Keratinocyte (primary cell): ENCODE data around the gene C3orf20.

Source experiments
- EZH2 ChIP-seq: IDR thresholded peaks from one replicate; pipeline ENCODE4 v1.6.1; 2012; ENCODE audit warnings: inconsistent platforms, mild to moderate bottlenecking, low read length, moderate library complexity
- TF ChIP-seq, protein P1 (sequence below), 3 experiments: IDR thresholded peaks in 1 of 3; conservative IDR thresholded peaks in 1 of 3; optimal IDR thresholded peaks in 1 of 3; 2 replicates in 2 of 3; 3 replicates in 1 of 3; pipeline versions ENCODE3 to v1.5.1; 2011; ENCODE audit warnings: low read length in 3 of 3, mild to moderate bottlenecking in 3 of 3, moderate library complexity in 2 of 3, control low read depth in 1 of 3, inconsistent platforms in 1 of 3; ENCODE audit not compliant: insufficient read depth in 2 of 3; ENCODE audit errors: extremely low read depth in 1 of 3

DNA sequence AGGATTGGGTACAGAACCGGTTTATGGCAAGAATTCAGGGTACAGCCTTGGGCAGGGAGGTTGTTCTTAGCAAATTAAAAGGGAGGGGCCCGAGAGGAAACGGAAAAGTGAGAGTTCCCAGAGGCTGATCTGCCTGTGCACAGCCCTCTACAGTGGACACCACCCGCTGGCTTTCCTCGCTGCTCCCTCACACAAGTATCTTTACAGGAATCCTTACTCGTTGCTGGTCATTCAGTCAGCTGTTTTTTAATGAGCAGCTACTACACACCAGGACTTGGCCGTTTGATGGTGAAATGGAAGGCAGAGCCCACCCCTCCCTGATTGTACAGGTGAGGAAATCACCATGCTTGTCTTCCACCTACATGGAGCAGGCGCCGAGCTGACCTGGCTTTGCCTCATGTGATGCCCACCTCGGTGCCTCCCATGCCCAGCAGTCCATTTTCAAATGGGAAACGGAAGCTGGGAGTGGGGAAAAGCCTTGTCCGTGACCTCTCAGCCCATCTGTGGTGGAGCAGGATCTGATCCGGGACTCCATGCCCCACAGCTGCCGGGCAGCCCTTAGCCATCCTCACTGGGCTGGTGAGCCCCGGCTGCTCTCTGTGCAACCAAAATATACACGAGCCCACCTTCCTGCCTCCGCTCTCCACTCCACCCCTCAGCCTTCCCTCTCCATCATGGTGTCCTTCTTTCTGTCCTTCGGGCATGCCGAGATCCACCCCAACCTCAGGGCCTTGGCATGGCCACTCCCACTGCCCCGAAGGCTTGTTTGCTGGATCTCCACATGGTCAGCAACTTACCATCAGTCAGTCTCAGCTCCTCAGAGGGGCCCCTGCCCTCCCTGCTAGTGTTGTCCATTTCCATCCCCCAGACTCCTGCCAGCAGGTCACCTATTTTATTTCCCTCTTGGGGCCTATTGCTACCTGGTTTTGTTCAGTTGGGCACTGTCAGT lies 110.5 kb downstream of the C3orf20 start:
- TF ChIP-seq, protein P1, sequence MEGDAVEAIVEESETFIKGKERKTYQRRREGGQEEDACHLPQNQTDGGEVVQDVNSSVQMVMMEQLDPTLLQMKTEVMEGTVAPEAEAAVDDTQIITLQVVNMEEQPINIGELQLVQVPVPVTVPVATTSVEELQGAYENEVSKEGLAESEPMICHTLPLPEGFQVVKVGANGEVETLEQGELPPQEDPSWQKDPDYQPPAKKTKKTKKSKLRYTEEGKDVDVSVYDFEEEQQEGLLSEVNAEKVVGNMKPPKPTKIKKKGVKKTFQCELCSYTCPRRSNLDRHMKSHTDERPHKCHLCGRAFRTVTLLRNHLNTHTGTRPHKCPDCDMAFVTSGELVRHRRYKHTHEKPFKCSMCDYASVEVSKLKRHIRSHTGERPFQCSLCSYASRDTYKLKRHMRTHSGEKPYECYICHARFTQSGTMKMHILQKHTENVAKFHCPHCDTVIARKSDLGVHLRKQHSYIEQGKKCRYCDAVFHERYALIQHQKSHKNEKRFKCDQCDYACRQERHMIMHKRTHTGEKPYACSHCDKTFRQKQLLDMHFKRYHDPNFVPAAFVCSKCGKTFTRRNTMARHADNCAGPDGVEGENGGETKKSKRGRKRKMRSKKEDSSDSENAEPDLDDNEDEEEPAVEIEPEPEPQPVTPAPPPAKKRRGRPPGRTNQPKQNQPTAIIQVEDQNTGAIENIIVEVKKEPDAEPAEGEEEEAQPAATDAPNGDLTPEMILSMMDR (optimal IDR thresholded peaks at IDR 0.05 in 1 of 3, IDR thresholded peaks at IDR 0.05 in 1 of 3, conservative IDR thresholded peaks at IDR 0.05 in 1 of 3; ENCODE audit: extremely low read depth in 1 of 3, insufficient read depth in 2 of 3, low read length in 3 of 3), result no peak
- no peak for TF ChIP-seq EZH2
